HG03354 (cell line): Measurements from ENCODE around the gene CAMTA2.

Experiments used
- ATAC-seq: cut with Tn5 transposase; IDR thresholded peaks from one replicate; pipeline ENCODE4 v1.9.1; 2021; ENCODE audit warnings: mild to moderate bottlenecking; ENCODE audit not compliant: unreplicated experiment, poor library complexity, severe bottlenecking

The CAMTA2 gene

DNA sequence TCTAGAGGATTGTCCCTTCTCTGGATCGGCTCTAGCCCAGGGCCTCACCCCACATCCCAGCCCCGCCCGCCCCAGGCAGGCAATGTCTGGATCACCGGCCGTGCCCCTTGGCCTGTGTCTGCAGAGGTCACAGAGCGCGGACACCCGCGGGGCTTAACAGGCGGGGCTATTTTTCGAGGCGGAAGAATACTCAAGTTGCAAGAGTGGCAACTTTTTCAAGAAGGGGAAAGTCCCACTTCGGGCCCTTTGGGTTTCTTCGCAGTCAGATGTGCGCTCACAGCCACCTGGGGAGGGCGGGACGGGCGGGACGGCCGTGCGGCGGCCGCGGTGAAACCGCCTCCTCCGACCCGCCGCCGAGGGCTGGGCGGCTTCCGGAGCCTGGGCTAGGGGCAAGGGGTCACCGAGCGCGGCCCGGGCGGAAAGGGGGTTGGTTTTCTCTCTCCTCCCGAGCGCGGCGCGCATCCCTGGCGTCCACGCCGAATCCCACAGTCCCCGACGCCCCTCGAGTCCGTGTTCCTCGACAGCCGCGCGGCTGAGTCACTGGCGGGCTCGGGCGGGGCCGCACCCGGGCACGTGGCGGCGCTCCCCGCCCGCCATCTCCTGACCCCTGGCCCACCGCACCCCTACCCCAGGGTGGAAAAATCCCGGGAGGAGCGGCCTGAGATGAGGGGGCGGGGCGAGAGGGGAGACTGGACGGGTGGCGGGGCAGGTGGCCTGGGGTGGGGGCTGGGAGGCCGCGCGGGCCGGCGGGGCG is 38.0 kb downstream of the CAMTA2 start:
- peak; percentile 40 for ATAC-seq

GRCh38 chr17:4948931-4949320 is 38.5 kb downstream of the CAMTA2 start:
- ATAC-seq, result peak; percentile 38

- peak; percentile 29 for ATAC-seq
Observed at GRCh38 chr17:4948166-4948930, 39.1 kb downstream of the CAMTA2 start, which contains the start of gene PFN1. Gene PFN1, minus strand, starts transcription at chr17:4948530. Its CDS starts 136 bp downstream, at chr17:4948394.

DNA sequence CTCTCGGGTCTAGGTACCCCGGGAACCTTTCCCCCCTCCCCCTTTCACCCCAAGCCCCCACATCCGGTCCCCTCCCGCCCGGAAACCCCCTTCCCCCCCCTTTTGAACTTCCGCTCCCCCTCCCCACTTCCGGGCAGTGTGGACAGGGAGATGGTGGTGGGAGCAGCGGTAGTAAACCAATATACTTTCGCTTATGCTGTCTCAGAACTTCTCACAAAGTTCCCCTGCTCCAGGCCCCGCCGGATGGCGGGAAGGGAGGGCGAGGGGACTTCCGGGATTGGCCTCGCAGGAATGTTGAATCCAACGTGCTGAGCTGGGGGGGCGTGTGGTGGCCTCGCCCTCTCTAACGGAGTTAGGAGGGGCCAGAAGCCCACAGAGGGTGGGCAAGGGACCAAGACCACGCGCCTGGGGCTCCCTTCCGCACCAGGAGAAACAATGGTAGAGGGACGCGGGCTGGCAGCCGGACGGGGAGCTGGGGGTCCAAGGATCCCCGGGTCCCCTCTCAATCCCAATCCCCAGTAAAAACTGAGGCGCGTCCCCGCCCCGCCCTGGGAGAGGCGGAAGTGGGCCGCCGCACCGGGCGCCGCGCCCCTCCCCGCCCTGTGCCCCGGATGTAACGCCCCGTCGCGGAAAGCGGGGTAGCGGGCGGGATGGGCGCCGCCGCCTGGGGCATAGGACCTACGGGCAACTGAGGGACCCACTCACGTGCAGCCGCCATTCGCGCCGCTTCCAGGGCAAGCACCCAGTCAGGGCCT is 39.9 kb downstream of the CAMTA2 start:
- ATAC-seq, result peak; percentile 17

- ATAC-seq, result no peak
Observed at GRCh38 chr17:4947010-4947410, 40.5 kb downstream of the CAMTA2 start.

DNA sequence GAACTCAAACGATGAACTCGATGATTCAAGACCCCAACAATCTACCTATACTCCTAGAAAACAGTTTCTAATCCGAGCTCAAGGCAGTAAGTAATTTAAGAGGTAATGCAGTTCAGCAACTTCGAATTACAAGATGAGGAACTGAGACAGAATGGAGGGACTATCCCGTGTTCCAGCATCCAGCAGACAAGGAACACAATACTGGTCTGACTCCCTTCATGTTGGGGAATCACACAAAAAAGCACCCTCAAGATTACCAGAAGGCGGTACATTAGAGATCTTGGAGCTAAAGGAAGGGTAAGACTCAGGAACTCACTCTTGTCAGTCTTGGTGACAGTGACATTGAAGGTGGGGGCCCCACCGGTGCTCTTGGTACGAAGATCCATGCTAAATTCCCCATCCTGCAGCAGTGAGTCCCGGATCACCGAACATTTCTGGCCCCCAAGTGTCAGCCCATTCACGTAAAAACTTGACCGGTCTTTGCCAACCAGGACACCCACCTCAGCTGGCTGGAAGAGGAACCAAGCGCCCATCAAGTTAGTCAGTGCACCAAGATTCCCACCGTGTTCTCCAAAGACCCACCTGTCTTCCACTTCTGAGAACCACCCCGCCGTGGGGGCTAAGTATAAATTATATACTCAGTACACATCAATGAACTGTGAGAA is 41.0 kb downstream of the CAMTA2 start:
- no peak for ATAC-seq

DNA sequence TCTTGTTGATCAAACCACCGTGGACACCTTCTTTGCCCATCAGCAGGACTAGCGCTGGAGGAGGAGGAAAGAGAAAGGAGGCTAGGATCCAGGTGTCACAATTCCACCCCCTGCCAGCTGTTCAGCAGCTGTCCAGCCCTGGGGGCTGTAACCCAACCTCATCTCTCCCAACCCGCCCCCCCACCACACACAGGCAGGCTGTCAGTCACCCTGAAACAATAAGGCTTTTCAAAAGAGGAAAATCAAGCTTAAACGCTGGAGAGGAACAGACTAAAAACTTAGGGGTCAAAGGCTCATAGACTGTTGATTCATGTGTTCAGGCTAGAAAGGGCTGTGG is 41.6 kb downstream of the CAMTA2 start:
- ATAC-seq, result no peak

DNA sequence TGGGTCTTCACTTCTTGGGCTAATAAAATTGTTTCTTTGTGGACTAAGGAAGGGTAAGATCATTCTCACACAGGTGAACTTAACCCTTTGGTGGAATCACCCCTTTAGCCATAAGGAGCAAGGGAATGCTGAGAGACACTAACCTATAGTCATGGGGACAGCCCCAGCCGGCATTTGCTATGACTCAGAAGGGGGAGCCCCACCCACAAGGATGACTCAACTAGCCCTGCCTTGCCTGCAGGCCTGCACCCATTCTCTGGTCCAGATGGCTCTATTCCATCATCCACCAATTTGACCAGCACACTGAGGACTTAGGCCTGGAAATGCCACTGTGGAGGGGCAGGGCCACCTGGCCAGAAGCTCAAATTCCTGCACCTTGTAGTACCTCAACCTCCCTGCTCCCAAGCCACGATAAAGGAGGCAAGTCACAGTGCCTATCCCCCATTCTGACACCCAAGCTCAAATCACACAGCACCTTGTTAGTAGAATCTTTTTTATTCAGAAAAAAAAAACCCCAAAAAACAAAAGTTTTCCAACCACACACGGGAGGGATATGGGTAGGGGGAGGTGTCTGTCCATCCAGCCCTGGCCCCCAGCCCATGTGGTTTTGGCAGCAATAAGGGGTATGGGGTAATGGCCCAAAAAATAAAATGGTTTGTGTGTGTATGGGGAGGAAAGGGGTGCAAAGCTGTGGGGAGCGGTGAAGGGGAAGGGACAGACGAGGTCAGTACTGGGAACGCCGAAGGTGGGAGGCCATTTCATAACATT is 42.1 kb downstream of the CAMTA2 start:
- ATAC-seq, result peak; percentile 19

- ATAC-seq, result no peak
Observed at GRCh38 chr17:4944554-4945175, 42.8 kb downstream of the CAMTA2 start.

DNA sequence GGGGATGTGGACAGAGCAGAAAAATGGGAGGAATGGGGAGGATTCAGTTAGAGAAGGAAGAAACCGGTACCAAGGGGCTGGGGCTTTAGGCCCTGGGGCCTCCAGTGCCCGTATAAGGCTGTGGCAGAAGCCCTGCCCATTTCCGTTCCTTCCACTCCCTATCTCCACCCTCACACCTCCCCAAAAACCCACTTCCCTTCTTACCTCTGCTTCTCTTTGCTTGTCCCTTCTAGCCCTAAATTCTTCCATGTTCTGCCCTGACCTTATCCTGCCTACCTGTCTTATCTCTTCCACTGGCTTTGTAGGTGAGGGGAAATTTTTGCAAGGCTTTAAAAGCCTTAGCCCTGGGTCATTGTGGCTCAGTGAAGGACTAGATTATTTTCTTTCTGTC is 43.3 kb downstream of the CAMTA2 start:
- no peak for ATAC-seq

DNA sequence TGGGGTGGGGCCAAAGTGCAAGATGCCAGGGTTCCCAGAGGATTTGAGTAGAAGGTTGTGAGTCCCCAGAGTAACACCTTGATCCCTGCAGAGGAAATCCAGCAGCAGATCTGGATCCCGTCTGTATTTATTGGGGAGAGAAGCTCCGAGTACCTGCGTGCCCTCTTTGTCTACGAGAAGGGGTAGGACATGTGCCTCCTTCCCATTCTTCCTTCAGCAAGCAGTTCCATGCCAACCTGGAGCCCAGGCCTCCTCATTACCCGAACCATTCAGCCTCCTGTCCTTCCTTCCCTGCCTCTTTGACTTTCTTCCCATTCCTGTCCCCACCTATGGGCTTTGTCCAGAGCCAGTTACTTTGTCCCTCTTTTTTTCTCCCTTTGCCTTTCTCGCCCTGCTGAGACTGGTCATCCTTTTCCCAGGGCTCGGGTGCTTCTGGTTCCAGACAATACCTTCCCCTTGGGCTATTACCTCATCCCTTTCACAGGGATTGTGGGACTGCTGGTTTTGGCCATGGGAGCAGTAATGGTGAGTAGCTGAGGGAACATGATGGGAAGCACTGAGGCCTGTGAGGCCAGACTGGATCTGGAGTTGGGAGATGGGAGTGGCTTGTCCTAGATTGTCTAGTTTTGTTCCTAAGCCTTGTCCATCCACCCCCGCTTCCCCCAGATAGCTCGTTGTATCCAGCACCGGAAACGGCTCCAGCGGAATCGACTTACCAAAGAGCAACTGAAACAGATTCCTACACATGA is 44.5 kb downstream of the CAMTA2 start:
- no peak for ATAC-seq

GRCh38 chr17:4941319-4941610 is 46.2 kb downstream of the CAMTA2 start:
- ATAC-seq, result no peak

- no peak for ATAC-seq
Observed at GRCh38 chr17:4940555-4941318, 46.7 kb downstream of the CAMTA2 start.

DNA sequence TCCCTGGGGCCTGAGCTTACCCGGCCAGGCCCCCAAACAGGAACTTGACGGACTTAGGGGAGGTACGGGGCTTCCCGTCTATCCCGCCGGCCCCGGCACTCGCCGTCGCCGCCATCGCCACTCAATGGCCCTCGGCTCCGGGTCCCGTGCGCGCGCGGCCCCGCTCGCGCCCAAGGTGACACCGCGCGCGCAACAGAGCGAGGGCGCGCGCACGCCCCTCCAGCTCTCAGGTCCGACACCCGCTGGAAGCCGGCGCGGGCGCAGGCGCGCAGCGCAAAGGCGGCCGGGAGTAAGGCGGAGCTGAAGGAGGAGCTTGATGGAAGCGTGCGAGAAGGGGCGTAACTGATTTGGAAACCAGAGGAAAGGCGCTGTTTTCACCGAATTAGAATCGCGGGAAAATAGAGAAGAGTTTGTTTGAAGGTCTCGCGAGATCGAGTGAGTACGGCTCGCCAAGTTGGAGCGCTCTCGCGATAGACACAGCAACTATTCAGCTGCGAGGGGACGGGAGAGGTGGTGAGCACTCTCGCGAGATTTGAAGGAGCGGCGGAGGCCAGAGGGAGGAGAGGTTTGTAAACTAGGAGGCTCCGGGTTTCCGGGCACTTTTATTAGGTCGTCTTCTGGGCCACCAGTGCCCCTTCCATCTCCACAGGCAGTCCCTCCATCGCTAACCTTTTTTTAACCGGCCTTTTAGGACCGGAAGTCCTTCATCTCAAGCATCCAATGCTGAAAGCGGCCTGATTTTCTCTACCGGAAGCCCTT is 47.5 kb downstream of the CAMTA2 start, which contains the start of the genes RNF167 and SLC25A11:
Gene RNF167 (plus strand): TSS at position 473 of the 759 bp plus-strand sequence. CDS start 642 bp downstream, outside the sequence.
Gene SLC25A11 (minus strand): TSS at position 251 of the 759 bp plus-strand sequence. CDS start 136 bp downstream, at position 115.
- ATAC-seq, result peak; percentile 77

DNA sequence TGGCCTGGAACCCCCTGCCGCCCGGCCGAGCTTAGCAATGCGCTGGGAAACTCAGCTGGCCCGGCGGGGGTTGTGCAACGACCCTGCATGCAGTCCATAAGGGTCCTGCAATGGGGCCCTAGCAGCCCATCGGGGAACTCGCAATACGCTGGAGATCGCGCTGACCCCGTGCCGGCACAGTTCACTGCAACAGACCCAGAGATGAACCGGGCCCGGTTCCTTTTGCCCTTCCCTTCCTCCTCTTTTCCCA is 48.0 kb downstream of the CAMTA2 start:
- ATAC-seq, result peak; percentile 14

DNA sequence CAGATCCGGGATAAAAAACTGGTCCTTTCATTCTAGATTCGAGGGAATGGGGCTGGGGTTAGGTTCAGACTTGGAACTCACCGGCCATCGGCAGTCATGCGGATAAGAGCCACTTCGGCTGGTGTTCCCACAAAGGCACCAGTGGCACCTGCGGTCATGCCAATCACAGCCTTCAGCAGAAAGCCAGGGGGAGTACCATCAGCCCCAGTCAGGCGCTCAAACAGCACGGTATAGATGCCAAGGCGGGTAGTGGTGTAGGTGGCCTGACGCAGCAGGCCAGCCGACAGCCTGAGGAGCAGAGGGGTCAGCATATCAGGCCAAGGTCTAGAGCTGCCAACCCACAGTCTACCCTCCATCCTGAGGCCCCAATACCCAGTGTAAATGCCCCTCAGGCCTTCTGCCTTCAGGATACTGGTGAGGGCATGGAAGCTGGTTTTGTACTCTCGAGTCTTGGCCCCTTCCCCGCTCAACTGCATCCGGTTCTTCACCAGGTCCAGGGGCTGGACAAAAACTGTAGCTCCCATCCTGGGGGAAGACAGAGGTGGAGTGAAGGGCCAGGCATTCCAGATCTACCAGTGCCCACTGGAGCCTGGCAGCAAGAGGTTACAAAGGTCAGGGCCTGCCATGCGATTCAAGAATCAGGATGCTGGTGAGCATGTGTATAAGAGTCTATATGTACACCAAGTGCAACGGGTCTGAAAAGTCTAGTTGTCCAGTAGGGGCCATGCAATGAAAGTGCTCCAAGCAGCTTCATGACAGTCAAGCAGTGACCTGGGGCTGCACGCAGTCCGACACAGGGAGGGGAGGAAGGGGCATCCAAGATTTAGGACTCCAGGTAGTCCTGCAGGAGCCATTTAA is 48.6 kb downstream of the CAMTA2 start:
- no peak for ATAC-seq
